GM18909 (cell line): ENCODE results near the gene SUMO2.
"Not testable (repeated sequence)": the region's sequence is repeated elsewhere in the genome, so short reads cannot be mapped to it uniquely, and the experiment has no call there.

Source experiments
- ATAC-seq: cut with Tn5 transposase; IDR thresholded peaks from one replicate; pipeline ENCODE4 v1.9.1; 2021; ENCODE audit warnings: mild to moderate bottlenecking; ENCODE audit not compliant: unreplicated experiment, poor library complexity

SUMO2 gene

GRCh38 chr17:75127936-75128335, 54.8 kb downstream of the SUMO2 start:
- not testable (repeated sequence) for ATAC-seq

- no peak for ATAC-seq
These were observed 55.8 kb downstream of the SUMO2 start for GRCh38 chr17:75126954-75127353.

GRCh38 chr17:75125984-75126383, 56.8 kb downstream of the SUMO2 start:
- no peak for ATAC-seq

- ATAC-seq = no peak
These were observed 58.0 kb downstream of the SUMO2 start for GRCh38 chr17:75124819-75125162.

- ATAC-seq = no peak
These were observed 58.5 kb downstream of the SUMO2 start for GRCh38 chr17:75124041-75124818.

- ATAC-seq = no peak
These were observed 64.5 kb downstream of the SUMO2 start for GRCh38 chr17:75118307-75118706.

GRCh38 chr17:75116737-75117136, 66.0 kb downstream of the SUMO2 start:
- no peak for ATAC-seq
